Epithelial cell of esophagus (primary cell): ENCODE data around the gene TOMT.
"Not testable (repeated sequence)": the region's sequence is repeated elsewhere in the genome, so short reads cannot be mapped to it uniquely, and the experiment has no call there.

ENCODE experiments used
- DNase-seq: peaks from one replicate; pipeline ENCODE4 v3.0.0; 2010; ENCODE audit warnings: low read depth
- H3K4me3 ChIP-seq: 2 replicates; pipeline ENCODE4 v1.5.1; 2011; ENCODE audit warnings: mild to moderate bottlenecking, low read length, control low read depth
- CTCF ChIP-seq: IDR thresholded peaks from 2 replicates; pipeline ENCODE4 v1.5.1; 2011; ENCODE audit warnings: low read depth, mild to moderate bottlenecking, low read length, control low read depth, inconsistent platforms; ENCODE audit not compliant: insufficient read depth; ENCODE audit errors: missing control alignments

TOMT gene

DNA sequence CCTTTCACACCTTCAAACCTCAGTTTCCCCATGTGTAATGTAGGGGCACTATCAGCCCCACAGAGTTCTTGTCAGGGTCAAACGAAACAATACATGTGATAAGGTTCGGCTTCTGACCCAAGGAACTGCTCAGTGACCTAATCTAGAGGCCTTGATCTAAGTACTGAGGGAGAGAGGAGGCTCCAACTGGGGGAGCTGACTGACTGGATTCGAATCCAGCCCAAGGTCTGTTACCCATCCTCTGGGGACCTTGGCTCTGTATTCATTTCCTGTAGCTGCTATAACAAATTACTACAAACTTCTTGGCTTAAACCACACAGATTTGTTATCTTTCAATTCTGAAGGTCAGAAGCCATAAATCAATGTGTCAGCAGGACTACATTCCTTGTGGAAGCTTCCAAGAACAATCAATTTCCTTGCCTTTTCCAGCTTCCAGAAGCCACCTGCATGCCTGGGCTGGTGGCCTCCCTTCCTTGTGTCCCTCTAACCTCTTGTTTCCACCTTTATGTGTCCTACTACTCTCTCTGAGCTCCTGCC lies 17.5 kb downstream of the TOMT start:
- no peak for TF ChIP-seq CTCF
- no peak for DNase-seq
- no peak overlapping the region for H3K4me3 ChIP-seq

- H3K4me3 ChIP-seq: no peak overlapping the region
- TF ChIP-seq CTCF: no peak
- DNase-seq: no peak
Observed at GRCh38 chr11:72124046-72124445, 18.3 kb downstream of the TOMT start.

GRCh38 chr11:72125956-72126355 lies 20.2 kb downstream of the TOMT start:
- H3K4me3 ChIP-seq: no peak overlapping the region
- TF ChIP-seq CTCF: no peak
- DNase-seq: no peak

DNA sequence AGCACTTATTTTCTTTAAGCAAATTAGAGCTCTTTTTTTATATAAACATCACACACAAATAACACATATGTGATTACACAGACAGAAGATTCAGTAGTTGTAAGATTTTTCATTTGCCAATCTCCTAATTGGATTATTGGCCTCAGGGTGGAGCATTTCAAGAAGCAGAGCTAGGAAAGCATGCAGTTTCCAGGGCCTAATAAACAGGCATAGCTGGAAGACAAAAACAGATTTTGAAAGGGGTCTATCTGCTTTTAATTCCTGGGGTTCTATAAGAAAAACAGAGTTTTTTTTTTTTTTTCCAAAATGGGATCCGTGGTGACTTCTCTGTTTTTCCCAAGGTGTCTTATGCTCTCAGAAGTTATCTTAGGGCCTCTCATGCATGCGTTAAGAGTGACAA lies 22.2 kb downstream of the TOMT start:
- no peak for TF ChIP-seq CTCF
- no peak overlapping the region for H3K4me3 ChIP-seq
- no peak for DNase-seq

DNA sequence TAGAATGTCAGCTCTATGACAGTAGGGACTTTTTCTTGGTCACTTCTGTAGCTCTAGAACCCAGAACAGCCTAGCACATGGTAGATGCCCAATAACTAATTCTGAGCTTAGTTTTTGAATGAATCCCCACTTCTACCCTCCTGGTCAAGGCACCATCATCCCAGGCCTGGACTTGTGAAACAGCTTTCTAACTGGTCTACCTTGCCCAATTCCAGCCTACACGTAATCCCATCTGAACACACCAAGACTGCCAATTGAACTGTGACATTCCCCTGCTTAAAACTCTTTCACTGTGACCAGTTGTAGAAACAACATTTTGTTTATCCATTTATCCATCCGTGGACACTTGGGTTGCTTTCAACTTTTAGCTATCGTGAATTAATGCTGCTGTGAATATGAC lies 23.7 kb downstream of the TOMT start:
- no peak overlapping the region for H3K4me3 ChIP-seq
- DNase-seq: no peak
- TF ChIP-seq CTCF: no peak

DNA sequence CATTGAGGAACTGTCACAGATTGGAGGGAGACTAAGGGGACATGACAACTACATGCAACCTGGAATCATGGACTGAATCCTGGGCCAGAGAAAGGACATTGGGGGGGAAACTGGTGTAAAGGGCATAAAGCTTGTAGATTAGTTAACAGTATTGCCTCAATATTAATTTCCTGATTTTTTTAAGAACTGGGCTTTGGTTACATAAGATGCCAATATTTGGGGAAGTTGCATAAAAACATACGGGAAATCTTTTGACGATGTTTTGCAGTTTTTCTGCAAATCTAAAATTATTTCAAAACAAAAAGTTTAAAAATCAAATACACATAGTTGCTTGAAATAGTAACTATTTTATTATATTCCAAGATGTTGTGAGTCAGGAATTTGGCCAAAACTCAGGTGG lies 26.9 kb downstream of the TOMT start:
- TF ChIP-seq CTCF: no peak
- no peak for DNase-seq
- no peak overlapping the region for H3K4me3 ChIP-seq

DNA sequence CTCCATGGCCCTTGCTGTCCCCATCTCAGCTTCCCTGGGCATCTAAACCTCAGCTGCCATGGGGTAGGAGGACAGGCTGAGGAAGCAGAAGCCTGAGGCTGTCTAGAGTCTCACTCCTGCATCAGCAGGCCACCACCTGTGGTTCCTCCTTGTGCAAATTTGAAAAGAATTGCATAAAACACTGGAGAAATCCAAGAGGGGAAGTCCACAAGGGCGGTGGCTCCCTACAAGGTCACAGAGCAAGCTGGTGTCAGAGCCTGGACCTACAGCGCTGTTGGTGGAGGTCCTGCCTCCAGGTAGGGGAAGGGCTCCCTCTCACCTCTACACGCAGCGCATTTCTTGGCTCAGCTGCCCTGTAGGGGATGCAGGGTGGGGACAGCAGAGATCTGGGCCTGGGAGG lies 29.7 kb downstream of the TOMT start, which contains the start of gene FOLR3:
TSS of gene FOLR3 (plus strand) at position 253 of the 400 bp plus-strand sequence. CDS start 228 bp downstream, outside the sequence.
- DNase-seq, H3K4me3 ChIP-seq: not testable (repeated sequence)
